Breast epithelium (tissue), 4 donors: Measurements from ENCODE around the gene HSDL2. TPM values are rescaled to one million over a fixed set of nuclear protein-coding genes. Genes with fewer than 3 reads are reported as not detected.

ENCODE experiments used
- DNase-seq, 2 donors: peaks; one replicate each; pipeline ENCODE4 v3.0.0-alpha.2; 2019; ENCODE audit warnings: low spot score in 2 of 2
- H3K27ac ChIP-seq, 2 donors: fragments of 200-600 bp; sonication (generic) in 1 of 2; one replicate each; pipeline ENCODE4 v1.5.1; 2016 to 2019; ENCODE audit warnings: mild to moderate bottlenecking in 1 of 2
- H3K27me3 ChIP-seq, 2 donors: fragments of 200-600 bp; sonication (generic) in 1 of 2; one replicate each; pipeline versions ENCODE4 v1.5.1 to v1.6.0; 2017 to 2019; ENCODE audit warnings: control low read depth in 1 of 2, mild to moderate bottlenecking in 1 of 2
- H3K36me3 ChIP-seq: fragments of 200-600 bp; one replicate; pipeline ENCODE4 v1.5.1; 2019
- H3K4me1 ChIP-seq, 2 donors: fragments of 200-600 bp; sonication (generic); one replicate each; pipeline ENCODE4 v1.5.1; 2016 to 2019; ENCODE audit warnings: control low read depth in 1 of 2
- H3K4me3 ChIP-seq, 3 donors: fragments of 200-600 bp; sonication (generic); 1 replicate in 2 of 3; 2 replicates in 1 of 3; pipeline ENCODE4 v1.5.1; 2016 to 2019; ENCODE audit warnings: mild to moderate bottlenecking in 3 of 3, moderate library complexity in 2 of 3
- H3K9me3 ChIP-seq, 2 donors: fragments of 200-600 bp; sonication (generic) in 1 of 2; one replicate each; pipeline ENCODE4 v1.5.1; 2016 to 2019; ENCODE audit warnings: control low read depth in 1 of 2
- CTCF ChIP-seq, 3 donors: fragments of 450-650 bp; IDR thresholded peaks; one replicate each; pipeline ENCODE4 v1.5.1; 2016 to 2017; ENCODE audit warnings: antibody characterized with exemption in 3 of 3, mild to moderate bottlenecking in 3 of 3, moderate library complexity in 3 of 3
- POLR2A ChIP-seq: fragments of 450-650 bp; IDR thresholded peaks from one replicate; pipeline ENCODE4 v1.6.1; 2016; ENCODE audit warnings: antibody characterized with exemption, mild to moderate bottlenecking, moderate library complexity
- POLR2AphosphoS5 ChIP-seq, 3 donors: sonication (generic); formaldehyde crosslinking; IDR thresholded peaks; one replicate each; pipeline ENCODE4 v1.6.1; 2017; ENCODE audit warnings: antibody characterized with exemption in 3 of 3
- intact Hi-C: fragments of 100-400 bp; cut with DNase I; formaldehyde crosslinking; loops from one replicate; pipeline ENCODE4 v1.15.1; 2023; ENCODE audit warnings: low total_unique reads
- total RNA-seq, 3 donors: library from RNA; depleted of rRNA; stranded (reverse); fragments of >200 nt; gene quantifications; one replicate each; pipeline ENCODE4 v1.1.0, GENCODE V29; 2016

Gene HSDL2
- total RNA-seq, 3 donors from 2014 or later: 30.7 to 124 (median 52.8) TPM

GRCh38 chr9:112333639-112334431 lies 46.1 kb upstream of the HSDL2 start:
- H3K27ac ChIP-seq: peak overlapping the region; percentile 98 to 99
- TF ChIP-seq POLR2AphosphoS5 (IDR thresholded peaks at IDR 0.05) (peak; percentile 4 to 55 (median 22)), POLR2A (no peak), CTCF (IDR thresholded peaks at IDR 0.05) (peak; percentile 12 to 63 (median 61))
- peak; percentile 90 to 92 for DNase-seq
- intact Hi-C loops: no loop called here
- H3K36me3 ChIP-seq: no peaks in the 10 kb centered on the region
- H3K9me3 ChIP-seq: no peaks in the 10 kb centered on the region
- H3K4me1 ChIP-seq: peaks cover 0 to 19% of the 10 kb centered on the region in 2 donors
- H3K4me3 ChIP-seq: peak overlapping the region; percentile 85 to 99 (median 99)
- no peaks in the 10 kb centered on the region for H3K27me3 ChIP-seq

- Histone ChIP-seq H3K4me3 (peak overlapping the region; percentile 85 to 99 (median 99)), H3K27me3 (no peaks in the 10 kb centered on the region), H3K4me1 (peaks cover 0 to 19% of the 10 kb centered on the region in 2 donors), H3K36me3 (no peaks in the 10 kb centered on the region), H3K27ac (peak overlapping the region; percentile 98 to 99), H3K9me3 (no peaks in the 10 kb centered on the region)
- no peak for TF ChIP-seq POLR2AphosphoS5 (IDR thresholded peaks at IDR 0.05)
- TF ChIP-seq CTCF (IDR thresholded peaks at IDR 0.05): no peak
- TF ChIP-seq POLR2A: no peak
- no peak for DNase-seq
- intact Hi-C loops: no loop called here
Measured at GRCh38 chr9:112334432-112334841, 45.5 kb upstream of the HSDL2 start.

GRCh38 chr9:112337547-112337946 lies 42.4 kb upstream of the HSDL2 start:
- Histone ChIP-seq H3K4me1 (no peaks in the 10 kb centered on the region), H3K36me3 (no peaks in the 10 kb centered on the region), H3K9me3 (no peaks in the 10 kb centered on the region), H3K4me3 (no peak overlapping the region), H3K27ac (no peak overlapping the region), H3K27me3 (no peaks in the 10 kb centered on the region)
- TF ChIP-seq CTCF (IDR thresholded peaks at IDR 0.05): no peak
- TF ChIP-seq POLR2AphosphoS5 (IDR thresholded peaks at IDR 0.05): no peak
- no peak for TF ChIP-seq POLR2A
- intact Hi-C loops: no loop called here
- DNase-seq: no peak

GRCh38 chr9:112338561-112338960 lies 41.3 kb upstream of the HSDL2 start:
- Histone ChIP-seq H3K4me1 (no peaks in the 10 kb centered on the region), H3K9me3 (no peaks in the 10 kb centered on the region), H3K27me3 (no peaks in the 10 kb centered on the region), H3K27ac (no peak overlapping the region), H3K36me3 (no peaks in the 10 kb centered on the region), H3K4me3 (no peak overlapping the region)
- intact Hi-C loops: no loop called here
- DNase-seq: no peak
- no peak for TF ChIP-seq POLR2AphosphoS5 (IDR thresholded peaks at IDR 0.05)
- no peak for TF ChIP-seq POLR2A
- TF ChIP-seq CTCF (IDR thresholded peaks at IDR 0.05): no peak

GRCh38 chr9:112339886-112340285 lies 40.0 kb upstream of the HSDL2 start:
- no peaks in the 10 kb centered on the region for H3K4me1 ChIP-seq
- no peak overlapping the region for H3K4me3 ChIP-seq
- intact Hi-C loops: no loop called here
- no peak for TF ChIP-seq CTCF (IDR thresholded peaks at IDR 0.05)
- no peak for TF ChIP-seq POLR2AphosphoS5 (IDR thresholded peaks at IDR 0.05)
- TF ChIP-seq POLR2A: no peak
- H3K27ac ChIP-seq: no peak overlapping the region
- no peak for DNase-seq
- H3K27me3 ChIP-seq: no peaks in the 10 kb centered on the region
- H3K36me3 ChIP-seq: no peaks in the 10 kb centered on the region
- H3K9me3 ChIP-seq: no peaks in the 10 kb centered on the region
